Mesendoderm (in vitro differentiated cells): ENCODE results near the gene MAN2B2.

ENCODE experiments used
- DNase-seq: peaks from one replicate; pipeline ENCODE4 v3.0.0; 2013
- H2AK5ac ChIP-seq: 2 replicates; pipeline ENCODE4 v1.6.1; 2013; ENCODE audit warnings: low read length, inconsistent platforms
- H2BK120ac ChIP-seq: 2 replicates; pipeline ENCODE4 v1.6.1; 2013; ENCODE audit warnings: low read depth, mild to moderate bottlenecking, low read length, moderate library complexity, mixed read lengths
- H2BK15ac ChIP-seq: replicated peaks from 2 replicates; pipeline ENCODE4 v1.6.1; 2013; ENCODE audit warnings: low read depth, mild to moderate bottlenecking, moderate library complexity
- H2BK5ac ChIP-seq: 2 replicates; pipeline ENCODE4 v1.6.1; 2013; ENCODE audit warnings: low read length, inconsistent platforms
- H3K18ac ChIP-seq: 2 replicates; pipeline ENCODE4 v1.6.1; 2013; ENCODE audit warnings: mild to moderate bottlenecking, low read length, mixed read lengths
- H3K23ac ChIP-seq: one replicate; pipeline ENCODE4 v1.6.1; 2013; ENCODE audit warnings: low read length
- H3K27ac ChIP-seq: 2 replicates; pipeline ENCODE4 v1.5.1; 2013; ENCODE audit warnings: low read depth, mild to moderate bottlenecking, inconsistent platforms, low read length, moderate library complexity
- H3K27me3 ChIP-seq: 2 replicates; pipeline ENCODE4 v1.6.1; 2013; ENCODE audit warnings: low read length, control low read depth, mild to moderate bottlenecking, inconsistent platforms; ENCODE audit not compliant: insufficient read depth, poor library complexity
- H3K36me3 ChIP-seq: 2 replicates; pipeline ENCODE4 v1.6.1; 2013; ENCODE audit warnings: low read length, inconsistent platforms; ENCODE audit not compliant: control insufficient read depth, insufficient read depth
- H3K4ac ChIP-seq: one replicate; pipeline ENCODE4 v1.6.1; 2013; ENCODE audit warnings: low read depth, mild to moderate bottlenecking, low read length, moderate library complexity
- H3K4me1 ChIP-seq: 2 replicates; pipeline ENCODE4 v1.6.1; 2013; ENCODE audit warnings: low read depth, low read length, inconsistent platforms; ENCODE audit not compliant: control insufficient read depth
- H3K4me2 ChIP-seq: 2 replicates; pipeline ENCODE4 v1.6.1; 2013; ENCODE audit warnings: low read length
- H3K4me3 ChIP-seq: 2 replicates; pipeline ENCODE4 v1.5.1; 2013; ENCODE audit warnings: mild to moderate bottlenecking, low read length
- H3K56ac ChIP-seq: one replicate; pipeline ENCODE4 v1.6.1; 2013; ENCODE audit warnings: low read length
- H3K79me1 ChIP-seq: 2 replicates; pipeline ENCODE4 v1.6.1; 2013; ENCODE audit warnings: low read length, inconsistent platforms
- H3K79me2 ChIP-seq: 2 replicates; pipeline ENCODE4 v1.6.1; 2013; ENCODE audit warnings: mild to moderate bottlenecking, low read length; ENCODE audit not compliant: control insufficient read depth, insufficient read depth
- H3K9ac ChIP-seq: 2 replicates; pipeline ENCODE4 v1.6.1; 2013; ENCODE audit warnings: low read length, inconsistent platforms
- H4K5ac ChIP-seq: one replicate; pipeline ENCODE4 v1.6.1; 2013; ENCODE audit warnings: low read length
- H4K8ac ChIP-seq: one replicate; pipeline ENCODE4 v1.6.1; 2013; ENCODE audit warnings: low read depth, mild to moderate bottlenecking, control low read depth, low read length, moderate library complexity
- WGBS: extraction: QIAGEN DNeasy Blood & Tissue Kit; methylation state at CpG from one replicate; pipeline ENCODE4 v1.1.7; 2013; ENCODE audit warnings: low lambda C conversion rate, missing lambda C conversion rate; ENCODE audit not compliant: insufficient coverage; ENCODE audit errors: extremely low coverage; 5-methylcytosine and 5-hydroxymethylcytosine counted together

MAN2B2 gene

GRCh38 chr4:6571608-6572007 lies 3.4 kb upstream of the MAN2B2 start:
- no peaks in the 10 kb centered on the region for H3K4me1 ChIP-seq
- WGBS: no CpG with 5 or more reads among the region's 3 CpGs

GRCh38 chr4:6573551-6573950 lies 1.4 kb upstream of the MAN2B2 start:
- Histone ChIP-seq H3K4ac (no peak overlapping the region), H3K4me1 (no peaks in the 10 kb centered on the region), H4K8ac (no peak overlapping the region), H3K27ac (no peak overlapping the region), H3K56ac (no peak overlapping the region), H2BK5ac (no peak overlapping the region), H3K18ac (no peak overlapping the region), H2BK120ac (no peak overlapping the region), H3K36me3 (no peaks in the 10 kb centered on the region), H3K4me2 (no peak overlapping the region), H3K23ac (no peak overlapping the region), H3K79me2 (no peaks in the 10 kb centered on the region), H2BK15ac (no peak overlapping the region), H3K9ac (no peak overlapping the region), H3K79me1 (no peaks in the 10 kb centered on the region), H4K5ac (no peak overlapping the region), H2AK5ac (no peak overlapping the region), H3K4me3 (no peak overlapping the region), H3K27me3 (no peaks in the 10 kb centered on the region)
- no peak for DNase-seq
- WGBS: no CpG with 5 or more reads among the region's 6 CpGs

More at GRCh38 chr4:6571608-6572007, 3.4 kb upstream of the MAN2B2 start:
- no peak overlapping the region for H3K9ac ChIP-seq
- no peaks in the 10 kb centered on the region for H3K27me3 ChIP-seq
- no peak overlapping the region for H3K27ac ChIP-seq
- no peak overlapping the region for H4K5ac ChIP-seq
- no peak overlapping the region for H3K23ac ChIP-seq
- no peak overlapping the region for H2AK5ac ChIP-seq
- H3K79me1 ChIP-seq: no peaks in the 10 kb centered on the region
- no peaks in the 10 kb centered on the region for H3K36me3 ChIP-seq
- no peak overlapping the region for H2BK15ac ChIP-seq
- no peak overlapping the region for H2BK120ac ChIP-seq
- H3K4me2 ChIP-seq: no peak overlapping the region
- no peak overlapping the region for H3K4me3 ChIP-seq
- H3K18ac ChIP-seq: no peak overlapping the region
- H4K8ac ChIP-seq: no peak overlapping the region
- H3K79me2 ChIP-seq: no peaks in the 10 kb centered on the region
- no peak overlapping the region for H2BK5ac ChIP-seq
- H3K56ac ChIP-seq: no peak overlapping the region
- DNase-seq: no peak
- no peak overlapping the region for H3K4ac ChIP-seq

- peak; percentile 14 for DNase-seq
- no CpG with 5 or more reads among the region's 16 CpGs for WGBS
- no peaks in the 10 kb centered on the region for H3K79me1 ChIP-seq
Measured at GRCh38 chr4:6573986-6574746, 823 bp upstream of the MAN2B2 start.

GRCh38 chr4:6575503-6576240 lies 683 bp downstream of the MAN2B2 start:
- peak overlapping the region; percentile 85 for H3K9ac ChIP-seq
- peak overlapping the region; percentile 93 for H3K4me2 ChIP-seq
- H3K4me1 ChIP-seq: no peaks in the 10 kb centered on the region
- H2AK5ac ChIP-seq: no peak overlapping the region
- no peak overlapping the region for H2BK120ac ChIP-seq
- no peak overlapping the region for H4K5ac ChIP-seq
- H3K23ac ChIP-seq: peak overlapping the region; percentile 45
- no peaks in the 10 kb centered on the region for H3K79me1 ChIP-seq
- no peak overlapping the region for H2BK5ac ChIP-seq
- H3K56ac ChIP-seq: peak overlapping the region; percentile 95
- no peak overlapping the region for H4K8ac ChIP-seq
- no CpG with 5 or more reads among the region's 17 CpGs for WGBS
- H3K27me3 ChIP-seq: no peaks in the 10 kb centered on the region
- H2BK15ac ChIP-seq: no peak overlapping the region
- H3K79me2 ChIP-seq: no peaks in the 10 kb centered on the region
- no peaks in the 10 kb centered on the region for H3K36me3 ChIP-seq
- no peak overlapping the region for H3K4ac ChIP-seq
- no peak overlapping the region for H3K27ac ChIP-seq
- peak overlapping the region; percentile 82 for H3K4me3 ChIP-seq
- H3K18ac ChIP-seq: no peak overlapping the region
- no peak for DNase-seq

More at GRCh38 chr4:6573986-6574746, 823 bp upstream of the MAN2B2 start:
- Histone ChIP-seq H3K79me2 (no peaks in the 10 kb centered on the region), H3K36me3 (no peaks in the 10 kb centered on the region), H3K9ac (peak overlapping the region; percentile 60), H3K18ac (no peak overlapping the region), H2BK15ac (no peak overlapping the region), H4K5ac (no peak overlapping the region), H3K27me3 (no peaks in the 10 kb centered on the region), H3K4me1 (no peaks in the 10 kb centered on the region), H2AK5ac (no peak overlapping the region), H3K27ac (no peak overlapping the region), H3K4me2 (peak overlapping the region; percentile 63), H3K4ac (no peak overlapping the region), H2BK120ac (no peak overlapping the region), H4K8ac (no peak overlapping the region), H2BK5ac (no peak overlapping the region), H3K56ac (peak overlapping the region; percentile 84), H3K4me3 (peak overlapping the region; percentile 22), H3K23ac (no peak overlapping the region)

- no peak overlapping the region for H3K4me3 ChIP-seq
- no peak overlapping the region for H3K18ac ChIP-seq
- no peak overlapping the region for H3K4ac ChIP-seq
- no peak overlapping the region for H2BK5ac ChIP-seq
- no peak overlapping the region for H3K23ac ChIP-seq
- H3K56ac ChIP-seq: no peak overlapping the region
- H2BK120ac ChIP-seq: no peak overlapping the region
- H2AK5ac ChIP-seq: no peak overlapping the region
- H3K9ac ChIP-seq: no peak overlapping the region
- H3K79me1 ChIP-seq: no peaks in the 10 kb centered on the region
- no peaks in the 10 kb centered on the region for H3K27me3 ChIP-seq
- DNase-seq: no peak
- H3K36me3 ChIP-seq: no peaks in the 10 kb centered on the region
- no peak overlapping the region for H3K27ac ChIP-seq
- no peaks in the 10 kb centered on the region for H3K79me2 ChIP-seq
- H3K4me2 ChIP-seq: no peak overlapping the region
- no peaks in the 10 kb centered on the region for H3K4me1 ChIP-seq
- no peak overlapping the region for H4K8ac ChIP-seq
- H2BK15ac ChIP-seq: no peak overlapping the region
- no CpG with 5 or more reads among the region's 16 CpGs for WGBS
- H4K5ac ChIP-seq: no peak overlapping the region
Measured at GRCh38 chr4:6576512-6576911, 1.5 kb downstream of the MAN2B2 start.
